ENCODE measurements around the gene IYD.
"Not testable (repeated sequence)": the region's sequence is repeated elsewhere in the genome, so short reads cannot be mapped to it uniquely, and the experiment has no call there.

IYD gene

GRCh38 chr6:150371356-150371755 is 2.5 kb downstream of the IYD start:
- Histone ChIP-seq H3K9ac (ENCODE audit: low read depth, low read length, poor library complexity, severe bottlenecking) (no peak overlapping the region), H3K36me3 (ENCODE audit: insufficient read depth, low read length) (no peaks in the 10 kb centered on the region), H4K20me1 (ENCODE audit: insufficient read depth, low read length, poor library complexity, severe bottlenecking) (no peaks in the 10 kb centered on the region), H3K27me3 (ENCODE audit: insufficient read depth, low read length, poor library complexity, severe bottlenecking) (no peaks in the 10 kb centered on the region), H2AFZ (ENCODE audit: low read length) (no peak overlapping the region), H3K4me2 (ENCODE audit: low read depth, low read length, poor library complexity, severe bottlenecking) (no peak overlapping the region), H3K4me3 (ENCODE audit: low read length, poor library complexity, severe bottlenecking) (no peak overlapping the region), H3K9me3 (ENCODE audit: insufficient read depth, low read depth, low read length) (no peaks in the 10 kb centered on the region), H3K4me1 (ENCODE audit: insufficient read depth, low read length, poor library complexity, severe bottlenecking) (no peaks in the 10 kb centered on the region), H3F3A (ENCODE audit: low read depth) (no peaks in the 10 kb centered on the region), H3K79me2 (ENCODE audit: insufficient read depth, low read length) (no peaks in the 10 kb centered on the region), H3K9me2 (replicated peaks; ENCODE audit: low read depth, low read length) (no peaks in the 10 kb centered on the region)
- TF ChIP-seq EZH2phosphoT487 (IDR thresholded peaks at IDR 0.05; ENCODE audit: borderline replicate concordance) (no peak), CTCF (conservative IDR thresholded peaks at IDR 0.05; ENCODE audit: low read length) (no peak)

- H3K4me1 ChIP-seq (ENCODE audit: insufficient read depth, low read length, poor library complexity, severe bottlenecking) = peaks cover 3% of the 10 kb centered on the region
- H3K36me3 ChIP-seq (ENCODE audit: insufficient read depth, low read length) = no peaks in the 10 kb centered on the region
- no peaks in the 10 kb centered on the region for H3K79me2 ChIP-seq (ENCODE audit: insufficient read depth, low read length)
- no peak overlapping the region for H3K4me2 ChIP-seq (ENCODE audit: low read depth, low read length, poor library complexity, severe bottlenecking)
- no peak overlapping the region for H2AFZ ChIP-seq (ENCODE audit: low read length)
- H3K9ac ChIP-seq (ENCODE audit: low read depth, low read length, poor library complexity, severe bottlenecking) = no peak overlapping the region
- TF ChIP-seq EZH2phosphoT487 (IDR thresholded peaks at IDR 0.05; ENCODE audit: borderline replicate concordance) (no peak), CTCF (conservative IDR thresholded peaks at IDR 0.05; ENCODE audit: low read length) (no peak)
- no peaks in the 10 kb centered on the region for H3K27me3 ChIP-seq (ENCODE audit: insufficient read depth, low read length, poor library complexity, severe bottlenecking)
- no peaks in the 10 kb centered on the region for H3K9me2 ChIP-seq (replicated peaks; ENCODE audit: low read depth, low read length)
- no peaks in the 10 kb centered on the region for H4K20me1 ChIP-seq (ENCODE audit: insufficient read depth, low read length, poor library complexity, severe bottlenecking)
- H3K9me3 ChIP-seq (ENCODE audit: insufficient read depth, low read depth, low read length) = no peaks in the 10 kb centered on the region
- no peak overlapping the region for H3K4me3 ChIP-seq (ENCODE audit: low read length, poor library complexity, severe bottlenecking)
- no peaks in the 10 kb centered on the region for H3F3A ChIP-seq (ENCODE audit: low read depth)
These were observed 3.2 kb downstream of the IYD start for GRCh38 chr6:150372051-150372450.

- no peaks in the 10 kb centered on the region for H3K36me3 ChIP-seq (ENCODE audit: insufficient read depth, low read length)
- H3K9me3 ChIP-seq (ENCODE audit: insufficient read depth, low read depth, low read length) = no peaks in the 10 kb centered on the region
- H3K4me1 ChIP-seq (ENCODE audit: insufficient read depth, low read length, poor library complexity, severe bottlenecking) = peaks cover 12% of the 10 kb centered on the region
- H2AFZ ChIP-seq (ENCODE audit: low read length) = no peak overlapping the region
- no peak overlapping the region for H3K4me2 ChIP-seq (ENCODE audit: low read depth, low read length, poor library complexity, severe bottlenecking)
- H3K9me2 ChIP-seq (replicated peaks; ENCODE audit: low read depth, low read length) = no peaks in the 10 kb centered on the region
- H3K27me3 ChIP-seq (ENCODE audit: insufficient read depth, low read length, poor library complexity, severe bottlenecking) = no peaks in the 10 kb centered on the region
- H3K79me2 ChIP-seq (ENCODE audit: insufficient read depth, low read length) = no peaks in the 10 kb centered on the region
- no peak for TF ChIP-seq EZH2phosphoT487 (IDR thresholded peaks at IDR 0.05; ENCODE audit: borderline replicate concordance)
- TF ChIP-seq CTCF (conservative IDR thresholded peaks at IDR 0.05; ENCODE audit: low read length) = no peak
- H4K20me1 ChIP-seq (ENCODE audit: insufficient read depth, low read length, poor library complexity, severe bottlenecking) = no peaks in the 10 kb centered on the region
- H3K9ac ChIP-seq (ENCODE audit: low read depth, low read length, poor library complexity, severe bottlenecking) = no peak overlapping the region
- no peak overlapping the region for H3K4me3 ChIP-seq (ENCODE audit: low read length, poor library complexity, severe bottlenecking)
- H3F3A ChIP-seq (ENCODE audit: low read depth) = no peaks in the 10 kb centered on the region
These were observed 4.5 kb downstream of the IYD start for GRCh38 chr6:150373260-150373701.

- not testable (repeated sequence) for H3K27me3 ChIP-seq (ENCODE audit: insufficient read depth, low read length, poor library complexity, severe bottlenecking); H3K36me3 ChIP-seq (ENCODE audit: insufficient read depth, low read length); H3K9ac ChIP-seq (ENCODE audit: low read depth, low read length, poor library complexity, severe bottlenecking); H3K9me2 ChIP-seq (replicated peaks; ENCODE audit: low read depth, low read length); H3K4me3 ChIP-seq (ENCODE audit: low read length, poor library complexity, severe bottlenecking); H3K9me3 ChIP-seq (ENCODE audit: insufficient read depth, low read depth, low read length); H2AFZ ChIP-seq (ENCODE audit: low read length); H3F3A ChIP-seq (ENCODE audit: low read depth); H3K4me2 ChIP-seq (ENCODE audit: low read depth, low read length, poor library complexity, severe bottlenecking); H3K79me2 ChIP-seq (ENCODE audit: insufficient read depth, low read length); H4K20me1 ChIP-seq (ENCODE audit: insufficient read depth, low read length, poor library complexity, severe bottlenecking)
- H3K4me1 ChIP-seq (ENCODE audit: insufficient read depth, low read length, poor library complexity, severe bottlenecking) = peaks cover 19% of the 10 kb centered on the region
These were observed 5.5 kb downstream of the IYD start for GRCh38 chr6:150374346-150374745.

Data from Loucy (cell line).